Right renal pelvis (tissue), 4 donors: Measurements from ENCODE around the gene PLK5. TPM values are rescaled to one million over a fixed set of nuclear protein-coding genes. Genes with fewer than 3 reads are reported as not detected.
A peak's percentile ranks its signal among the peaks of the same experiment; 100 is the strongest.
"Not testable (repeated sequence)": the region's sequence is repeated elsewhere in the genome, so short reads cannot be mapped to it uniquely, and the experiment has no call there.

Source experiments
- DNase-seq, 4 donors: peaks; one replicate each; pipeline ENCODE4 v3.0.0-alpha.2; 2013; ENCODE audit warnings: low read depth in 4 of 4, low spot score in 3 of 4, missing footprints in 1 of 4
- polyA plus RNA-seq, 4 donors: library from polyadenylated mRNA; unstranded; fragments of 120-200 nt; gene quantifications; one replicate each; pipeline ENCODE4 v1.2.1, GENCODE V29; 2013; ENCODE audit not compliant: insufficient read length in 4 of 4

PLK5 gene
- polyA plus RNA-seq = under 1 TPM; 0.13 to 0.36 (median 0.16) TPM

DNA sequence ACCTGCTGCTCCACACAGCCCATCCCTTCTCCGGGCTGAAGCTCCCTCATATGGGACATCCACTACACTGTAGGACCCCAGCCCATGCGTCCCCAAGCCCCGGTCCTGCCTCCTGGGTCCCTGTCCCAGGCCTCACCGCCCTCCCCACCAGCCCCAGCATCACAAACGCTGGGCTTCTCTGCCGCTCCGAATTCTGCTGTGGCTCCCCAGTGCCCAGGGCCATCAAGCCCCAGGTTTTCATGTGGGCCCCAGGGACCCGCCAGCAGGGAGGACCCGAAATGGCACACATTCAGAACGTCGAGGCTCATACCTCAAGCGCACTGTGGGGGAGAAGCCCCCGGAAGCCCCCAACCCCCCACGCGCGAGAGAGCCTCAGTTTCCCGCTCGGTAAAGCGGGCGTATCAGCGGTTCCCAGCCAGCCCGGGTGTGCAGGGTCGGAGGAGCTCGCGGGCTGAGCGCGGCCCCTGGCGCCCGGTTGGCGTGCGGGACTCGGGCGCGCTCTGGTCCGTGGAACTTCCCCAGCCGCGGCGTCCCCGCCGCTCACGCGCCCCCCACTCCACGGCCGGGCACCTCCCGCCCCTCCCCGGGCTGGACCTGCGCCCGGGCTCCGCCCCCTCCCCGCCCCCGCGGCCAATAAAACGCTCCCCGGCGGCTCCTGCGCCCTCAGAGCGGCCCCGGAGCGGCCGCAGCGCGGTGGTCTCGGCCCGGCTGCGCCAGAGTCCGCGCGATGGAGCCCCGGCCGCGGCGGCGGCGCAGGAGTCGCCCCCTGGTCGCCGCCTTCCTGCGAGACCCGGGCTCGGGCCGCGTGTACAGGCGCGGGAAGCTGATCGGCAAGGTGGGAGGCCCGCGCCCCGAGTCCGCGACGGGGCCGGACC is at the start of gene PLK5:
Gene PLK5, plus strand, starts transcription at position 666 of the 875 bp plus-strand sequence. CDS start 2,920 bp downstream, outside the sequence.
- DNase-seq = no peak

DNA sequence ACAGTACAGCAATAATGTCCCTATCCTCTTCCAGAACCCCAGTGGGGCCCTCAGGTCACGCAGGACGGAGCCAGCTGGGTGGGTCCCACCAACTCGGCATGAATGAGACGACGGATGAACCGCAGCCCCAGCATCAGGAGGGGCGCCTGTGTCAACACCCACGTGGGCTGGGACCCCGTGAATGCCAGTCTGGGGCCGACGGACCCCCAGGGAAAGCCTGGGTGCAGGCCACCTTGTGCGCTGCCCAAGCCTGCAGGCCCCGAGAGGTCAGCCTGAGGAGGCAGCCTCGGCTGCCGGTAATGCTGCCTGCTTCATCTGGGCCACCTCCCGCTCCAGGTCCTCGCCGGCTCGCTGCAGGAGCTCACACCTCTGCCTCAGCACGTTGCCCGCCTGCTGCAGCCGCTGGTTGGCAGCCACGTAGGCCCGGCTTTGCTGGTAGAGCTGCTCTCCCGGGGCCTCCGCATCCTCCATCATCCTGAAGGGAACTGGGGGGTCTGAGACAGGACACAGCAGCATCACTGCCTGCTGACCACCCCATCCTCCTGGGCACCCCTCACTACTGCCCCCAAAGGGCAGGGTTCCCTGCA is 49.0 kb upstream of the PLK5 start:
- no peak for DNase-seq

GRCh38 chr19:1475751-1476437 is 48.0 kb upstream of the PLK5 start:
- no peak for DNase-seq

DNA sequence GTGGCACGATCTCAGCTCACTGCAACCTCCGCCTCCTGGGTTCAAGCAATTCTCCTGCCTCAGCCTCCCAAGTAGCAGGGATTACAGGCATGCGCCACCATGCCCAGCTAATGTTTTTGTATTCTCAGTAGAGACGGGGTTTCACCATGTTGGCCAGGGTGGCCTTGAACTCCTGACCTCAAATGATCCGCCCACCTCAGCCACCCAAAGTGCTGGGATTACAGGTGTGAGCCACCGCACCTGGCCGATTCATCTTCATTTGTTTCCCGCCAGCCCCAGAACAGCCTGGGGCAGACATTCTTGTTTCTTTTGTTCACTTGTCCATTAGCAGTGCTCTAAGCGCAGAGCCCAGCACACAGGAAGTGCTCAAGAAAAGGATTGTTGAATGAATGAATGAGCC is 46.8 kb upstream of the PLK5 start:
- not testable (repeated sequence) for DNase-seq

DNA sequence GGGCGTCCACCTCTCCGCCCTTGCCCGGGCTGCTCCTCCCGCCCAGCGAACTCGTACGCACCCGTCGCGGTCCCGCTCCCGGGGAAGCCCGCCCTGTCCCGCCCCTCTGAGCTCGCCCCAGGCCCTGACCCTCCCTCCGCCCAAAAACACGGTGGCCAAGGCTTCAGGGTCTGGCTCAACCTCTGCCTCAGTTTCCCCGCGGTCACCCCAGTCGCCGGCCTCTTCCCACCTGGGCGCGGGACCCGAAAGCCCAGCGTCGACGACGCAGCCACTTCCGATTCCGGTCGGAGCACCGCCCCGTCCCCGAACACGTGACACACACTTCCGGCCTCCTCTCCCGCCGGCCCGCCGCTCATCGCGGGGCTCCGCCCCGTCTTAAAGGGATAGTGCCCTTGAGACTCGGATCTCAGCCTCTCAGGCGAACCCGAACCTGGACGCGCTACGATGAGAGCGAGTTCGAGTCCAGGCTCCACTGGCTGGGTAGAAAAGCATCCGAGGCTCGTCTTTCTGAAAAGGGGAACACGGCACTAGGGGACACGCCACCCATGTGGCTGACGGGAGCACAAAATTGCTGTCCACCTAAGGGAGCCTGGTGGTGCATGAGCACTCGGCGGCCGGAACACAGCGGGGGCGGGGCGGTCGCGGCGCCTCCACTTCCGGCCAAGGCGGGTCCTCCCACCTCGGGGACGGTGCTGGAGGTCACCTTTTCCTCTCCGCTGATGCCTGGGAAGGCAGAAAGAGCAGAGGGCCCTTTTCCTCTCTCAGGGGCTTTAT is 44.8 kb upstream of the PLK5 start, which contains the start of gene C19orf25:
Gene C19orf25, minus strand, starts transcription at position 282 of the 774 bp plus-strand sequence. CDS start 312 bp downstream, outside the sequence.
- peak; percentile 84 to 87 (median 86) for DNase-seq

GRCh38 chr19:1481224-1481892 is 42.5 kb upstream of the PLK5 start:
- DNase-seq = no peak

DNA sequence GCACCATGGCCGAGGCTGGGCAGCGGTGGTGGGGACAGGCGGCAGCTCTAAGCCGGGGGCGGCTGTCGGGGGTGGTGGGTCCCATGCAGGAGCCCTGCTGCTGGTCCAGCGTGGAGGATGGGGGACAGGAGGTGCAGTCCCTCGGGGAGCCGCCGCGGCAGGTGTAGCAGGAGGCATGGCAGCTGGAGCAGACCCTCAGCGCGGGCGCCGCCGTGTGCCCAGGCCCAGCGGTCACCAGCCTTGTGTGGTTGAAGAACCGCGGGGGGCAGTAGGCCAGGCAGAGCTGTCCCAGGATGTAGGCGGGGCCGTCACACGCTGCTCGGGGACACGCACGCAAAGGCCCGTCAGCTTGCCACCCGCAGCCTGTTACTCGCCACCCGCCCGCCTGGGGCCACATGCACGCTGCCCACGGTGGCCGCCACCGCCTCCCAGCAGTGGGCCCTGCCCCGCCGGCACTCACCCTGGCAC is 42.0 kb upstream of the PLK5 start:
- DNase-seq = no peak

DNA sequence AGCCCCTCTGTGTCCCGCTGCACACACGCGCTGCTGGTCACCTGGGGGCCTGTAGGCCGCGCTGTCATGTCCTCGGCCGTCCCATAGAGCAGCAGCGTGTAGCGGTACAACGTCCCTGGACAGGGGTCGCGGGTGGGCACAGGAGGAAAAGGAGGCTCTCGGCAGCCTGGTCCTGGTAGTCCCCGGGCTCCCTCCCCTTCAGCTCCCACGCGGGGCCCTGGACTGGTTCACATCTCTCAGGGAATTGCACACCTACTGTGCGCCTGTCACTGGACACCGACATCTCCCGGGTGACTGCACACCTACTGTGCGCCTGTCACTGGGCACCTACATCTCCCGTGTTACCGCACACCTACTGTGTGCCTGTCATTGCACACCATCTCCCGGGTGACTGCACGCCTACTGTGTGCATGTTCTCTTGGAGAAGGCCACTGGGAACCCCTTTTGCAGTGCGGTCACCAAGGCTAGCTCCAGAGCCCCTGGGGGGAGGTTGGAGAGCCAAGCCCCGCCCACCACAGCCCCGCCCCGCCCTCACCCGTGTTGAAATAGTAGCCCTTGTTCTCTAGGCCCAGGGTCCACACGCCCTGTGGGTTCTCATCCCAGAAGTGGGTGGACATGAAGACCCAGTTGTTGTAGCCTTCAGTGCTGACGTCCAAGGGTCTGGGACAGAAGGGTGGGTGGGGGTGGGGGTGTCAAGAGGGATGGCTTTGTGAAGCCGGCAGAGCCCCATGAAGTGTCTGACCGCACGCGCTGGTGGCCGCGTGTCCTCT is 41.3 kb upstream of the PLK5 start:
- no peak for DNase-seq

DNA sequence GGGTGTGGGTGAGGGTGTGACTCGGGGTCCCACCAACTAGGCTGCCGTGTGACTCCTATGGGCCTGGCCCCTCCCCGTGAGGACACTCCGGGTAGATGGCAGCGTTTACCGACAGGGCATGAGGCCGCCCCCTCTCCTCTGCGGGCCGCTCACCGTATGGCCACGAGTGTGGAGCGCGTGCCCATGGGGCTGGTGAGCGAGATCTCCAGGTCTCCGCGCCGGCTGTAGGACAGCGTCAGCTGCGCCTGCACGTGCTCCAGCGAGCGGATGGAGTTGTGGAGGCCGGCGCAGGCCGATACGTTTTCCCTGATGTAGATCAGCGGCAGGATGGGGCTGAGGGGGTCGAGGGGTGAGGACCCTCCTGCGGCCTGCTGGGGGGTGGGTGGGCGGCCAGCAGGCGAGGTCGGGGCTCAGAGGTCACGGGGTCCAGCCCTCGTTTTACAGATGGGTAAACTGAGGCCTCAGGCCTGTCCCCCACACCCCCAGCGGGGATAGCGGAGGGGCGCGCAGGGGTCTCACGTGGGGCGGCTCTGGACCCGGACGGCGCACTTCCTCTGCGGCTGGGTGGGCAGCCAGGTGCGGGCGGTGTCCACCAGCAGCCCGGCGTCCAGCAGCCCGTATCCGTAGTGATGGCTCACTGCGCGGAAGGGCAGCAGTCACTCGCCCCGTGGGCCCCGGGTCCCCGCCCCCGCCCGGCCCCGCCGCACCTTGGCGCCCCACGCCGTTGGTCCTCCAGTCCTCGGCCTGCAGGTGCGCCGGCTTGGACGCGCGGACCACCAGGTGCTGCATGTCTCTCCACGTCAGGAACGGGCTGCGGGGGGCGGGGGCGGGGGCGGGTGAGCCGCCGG is 40.5 kb upstream of the PLK5 start:
- DNase-seq = no peak

- no peak for DNase-seq
These were observed 39.9 kb upstream of the PLK5 start for GRCh38 chr19:1483979-1484428.

DNA sequence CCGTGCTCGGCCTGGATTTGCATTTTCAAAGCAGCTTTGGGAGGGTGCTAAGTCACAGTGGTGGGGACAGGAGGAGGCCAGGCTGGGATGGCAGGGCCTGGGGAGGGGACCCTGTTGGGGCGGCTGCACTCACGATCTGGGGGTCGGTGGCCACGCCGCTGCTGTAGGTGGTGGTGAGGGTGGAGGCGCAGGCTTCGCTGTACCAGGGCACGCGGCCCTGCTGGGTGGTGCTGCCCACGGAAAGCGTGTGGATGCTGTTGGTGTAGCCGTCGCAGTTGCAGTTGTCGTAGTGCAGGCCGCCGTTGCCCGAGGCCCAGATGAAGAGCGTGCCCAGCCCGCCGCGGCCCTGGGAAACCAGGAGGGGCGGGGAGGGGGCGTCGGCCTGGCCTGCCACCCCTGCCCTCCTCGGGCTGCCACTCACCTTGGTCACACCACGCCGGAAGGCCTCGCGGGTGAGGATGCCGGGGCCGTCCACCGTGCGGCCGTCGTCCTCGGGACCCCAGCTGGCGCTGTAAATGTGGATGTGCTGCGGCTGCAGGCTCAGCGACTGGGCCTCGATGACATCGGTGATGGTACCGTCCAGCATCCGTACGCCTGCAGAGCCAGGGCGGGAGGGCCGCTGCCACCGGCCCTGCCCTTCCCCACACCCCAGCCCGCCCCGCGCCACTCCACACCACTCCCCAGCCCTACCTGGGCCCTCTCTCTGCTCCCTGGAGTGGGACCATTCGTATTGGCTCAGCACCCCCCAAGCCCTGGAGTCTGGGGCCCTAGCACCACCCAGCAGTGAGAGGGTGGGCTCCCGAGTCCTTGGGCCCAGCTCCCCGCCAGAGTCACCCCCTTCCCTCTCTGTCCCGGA is 36.9 kb upstream of the PLK5 start:
- DNase-seq = no peak

- no peak for DNase-seq
These were observed 36.1 kb upstream of the PLK5 start for GRCh38 chr19:1487576-1488281.

DNA sequence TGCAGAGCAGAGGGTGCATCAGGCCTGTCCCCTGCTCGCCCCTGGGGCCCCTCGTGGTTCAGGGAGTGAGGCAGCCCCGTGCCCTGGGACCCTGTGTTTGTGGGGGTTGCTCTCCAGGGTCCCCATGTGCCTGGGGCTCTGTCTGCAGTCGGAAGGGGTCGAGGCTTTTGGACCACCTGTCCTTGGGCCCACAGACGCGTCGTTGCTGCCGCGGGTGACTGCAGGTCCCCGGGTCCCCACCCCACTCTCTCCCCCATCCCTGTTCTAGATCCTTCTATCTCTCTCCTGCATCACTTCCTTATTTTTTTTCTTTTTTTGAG is 35.6 kb upstream of the PLK5 start:
- no peak for DNase-seq

DNA sequence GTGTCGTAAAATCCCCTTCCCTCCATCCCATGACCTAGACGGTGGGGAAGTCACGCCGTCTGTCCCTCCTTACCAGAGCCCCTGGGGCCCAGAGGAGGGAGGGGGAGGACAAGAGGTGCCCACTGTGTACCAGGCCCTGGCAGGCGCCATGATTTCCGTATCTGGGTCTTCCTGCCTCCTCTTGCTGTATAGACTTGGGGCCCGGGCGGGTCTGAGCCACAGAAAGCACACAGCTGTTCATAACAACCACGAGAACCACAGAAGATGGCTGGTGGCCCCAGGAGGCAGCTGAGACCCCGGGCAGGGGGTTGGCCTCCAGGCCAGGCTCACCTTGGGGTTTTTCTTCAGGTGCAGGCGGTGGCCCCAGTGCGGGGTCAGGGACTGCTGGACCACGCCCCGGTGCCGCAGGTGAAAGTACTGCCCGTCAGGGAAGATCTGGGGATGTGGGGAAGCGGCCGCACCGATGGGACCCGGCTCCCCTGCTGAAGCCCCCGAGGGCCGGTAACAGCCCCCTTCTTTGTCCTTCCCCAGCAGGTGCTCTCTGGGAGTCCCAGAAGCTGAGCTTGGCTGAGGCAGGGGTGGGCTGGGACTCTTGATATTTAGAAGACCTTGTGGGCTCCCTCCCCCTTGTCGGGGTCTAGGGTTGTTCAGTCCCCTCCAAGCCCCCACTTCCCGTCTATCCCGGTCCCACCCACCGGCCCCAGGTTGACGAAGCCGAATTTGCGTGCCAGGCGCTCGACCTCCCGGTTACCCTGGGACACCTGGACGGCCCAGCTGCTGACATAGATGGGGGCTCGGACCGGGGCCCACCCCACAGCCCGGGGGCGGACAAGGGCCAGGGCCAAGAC is 34.2 kb upstream of the PLK5 start:
- no peak for DNase-seq

GRCh38 chr19:1490311-1491113 is 33.4 kb upstream of the PLK5 start, which contains the start of gene PCSK4:
TSS of gene PCSK4 (minus strand) at chr19:1490350. CDS start at chr19:1490346, 4 bp downstream.
- DNase-seq = peak; percentile 95 to 99 (median 96)
